GM12891 (cell line): Measurements from ENCODE around the gene SH2D6.

Experiments used
- POLR2A ChIP-seq: IDR thresholded peaks from 2 replicates; pipeline ENCODE4 v1.6.1; 2011; ENCODE audit warnings: low read depth, low read length, control low read depth
- POLR2AphosphoS5 ChIP-seq: IDR thresholded peaks from 2 replicates; pipeline ENCODE4 v1.6.1; 2011; ENCODE audit warnings: low read depth, low read length, control low read depth
- TAF1 ChIP-seq: IDR thresholded peaks from 2 replicates; pipeline ENCODE4 v1.6.1; 2011; ENCODE audit warnings: low read depth, low read length, control low read depth

DNA sequence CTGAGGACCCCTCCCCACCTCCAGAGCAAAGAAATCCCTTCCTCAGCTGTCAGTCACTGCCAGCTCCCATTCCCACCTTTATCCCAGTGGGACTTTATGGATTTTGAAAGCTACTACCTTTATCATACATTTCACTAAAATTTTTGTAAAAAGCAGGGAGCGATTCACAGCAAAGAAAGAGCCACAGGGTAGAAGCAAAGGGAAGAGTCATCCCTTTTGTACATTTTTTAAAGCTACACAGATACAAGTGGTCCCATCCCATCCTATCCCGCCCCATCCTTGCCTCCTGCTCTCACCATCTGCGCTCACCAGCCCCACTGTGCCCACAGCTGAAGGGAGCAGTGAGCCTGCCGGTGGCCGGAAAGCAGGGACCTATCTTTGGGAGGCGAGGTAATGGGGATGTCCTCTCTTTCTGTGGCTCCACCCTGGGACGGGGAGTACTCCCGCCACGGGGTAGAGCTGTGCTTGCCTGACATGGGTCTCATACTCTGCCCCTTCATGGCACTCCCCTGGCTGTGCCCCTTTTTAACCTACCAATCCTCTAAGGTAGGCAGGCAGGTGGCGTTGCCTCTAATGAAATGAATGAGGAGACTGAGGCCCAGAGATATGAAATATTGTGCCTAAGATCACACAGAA, 13.2 kb downstream of the SH2D6 start:
- TF ChIP-seq POLR2AphosphoS5 (no peak), POLR2A (no peak), TAF1 (no peak)
